Transverse colon (tissue), 4 donors: ENCODE results near the gene ORM2. TPM values are rescaled to one million over a fixed set of nuclear protein-coding genes. Genes with fewer than 3 reads are reported as not detected.

ENCODE experiments used
- DNase-seq: peaks from one replicate; pipeline ENCODE4 v3.0.0-alpha.2; 2019
- H3K27ac ChIP-seq, 4 donors: fragments of 200-600 bp; sonication (generic); 2 replicates each; pipeline ENCODE4 v1.5.1; 2016 to 2018; ENCODE audit warnings: inconsistent platforms in 4 of 4
- H3K27me3 ChIP-seq: fragments of 200-600 bp; sonication (generic); 2 replicates; pipeline ENCODE4 v1.5.1; 2017; ENCODE audit warnings: inconsistent platforms
- H3K36me3 ChIP-seq, 4 donors: fragments of 200-600 bp; sonication (generic); 2 replicates each; pipeline ENCODE4 v1.5.1; 2017 to 2019; ENCODE audit warnings: inconsistent platforms in 4 of 4
- H3K4me1 ChIP-seq, 4 donors: fragments of 200-600 bp; sonication (generic); 2 replicates each; pipeline ENCODE4 v1.5.1; 2017 to 2020; ENCODE audit warnings: inconsistent platforms in 4 of 4
- H3K4me3 ChIP-seq, 4 donors: fragments of 200-600 bp; sonication (generic); 1 replicate in 1 of 4; 2 replicates in 3 of 4; pipeline versions ENCODE4 v1.5.1 to v1.6.1; 2017 to 2019; ENCODE audit warnings: inconsistent platforms in 4 of 4
- H3K9me3 ChIP-seq, 2 donors: fragments of 200-600 bp; sonication (generic); 2 replicates each; pipeline ENCODE4 v1.5.1; 2017 to 2019; ENCODE audit warnings: inconsistent platforms in 2 of 2
- CTCF ChIP-seq, 5 experiments: fragments of 200-600 bp in 3 of 5; fragments of 450-650 bp in 2 of 5; sonication (generic) in 3 of 5; IDR thresholded peaks; 1 replicate in 2 of 5; 2 replicates in 3 of 5; pipeline ENCODE4 v1.5.1; 2016 to 2017; ENCODE audit warnings: antibody characterized with exemption in 5 of 5, inconsistent platforms in 3 of 5, mild to moderate bottlenecking in 2 of 5, moderate library complexity in 1 of 5
- EP300 ChIP-seq: sonication (generic); formaldehyde crosslinking; IDR thresholded peaks from one replicate; pipeline ENCODE4 v1.6.1; 2017; ENCODE audit warnings: antibody characterized with exemption, low read depth
- POLR2A ChIP-seq: fragments of 450-650 bp; IDR thresholded peaks from one replicate; pipeline ENCODE4 v1.6.1; 2016; ENCODE audit warnings: antibody characterized with exemption, mild to moderate bottlenecking, moderate library complexity
- POLR2AphosphoS5 ChIP-seq, 3 donors: sonication (generic); formaldehyde crosslinking; IDR thresholded peaks; one replicate each; pipeline ENCODE4 v1.6.1; 2016; ENCODE audit warnings: antibody characterized with exemption in 3 of 3
- WGBS, 2 donors: methylation state at CpG; one replicate each; pipeline ENCODE4 v1.1.5; 2018; ENCODE audit warnings: low coverage in 1 of 2; 5-methylcytosine and 5-hydroxymethylcytosine counted together
- in situ Hi-C, 4 donors: fragments of 200-750 bp; cut with MboI; loops; one replicate each; pipeline versions ENCODE4 v1.15.0 to v1.15.1; 2017; ENCODE audit warnings: low sequenced_read_pairs in 3 of 4, low pct_ligation_motif_present in 1 of 4, low pct_unique_long_range_greater_than_20kb in 1 of 4
- intact Hi-C: fragments of 100-400 bp; cut with DNase I; formaldehyde crosslinking; loops from one replicate; pipeline ENCODE4 v1.15.1; 2023; ENCODE audit warnings: low total_unique reads
- total RNA-seq, 4 donors: library from RNA; depleted of rRNA; stranded (reverse); fragments of >200 nt; gene quantifications; one replicate each; pipeline ENCODE4 v1.1.0, GENCODE V29; 2016

Gene ORM2
- total RNA-seq, 4 donors from 2014 or later = not detected

- no peak for TF ChIP-seq POLR2AphosphoS5 (IDR thresholded peaks at IDR 0.05)
- no peak for TF ChIP-seq POLR2A
- no peak for TF ChIP-seq CTCF (IDR thresholded peaks at IDR 0.05)
- TF ChIP-seq EP300 = no peak
- Histone ChIP-seq H3K27me3 (no peaks in the 10 kb centered on the region), H3K27ac (no peak overlapping the region), H3K4me1 (peaks cover 6 to 20% (median 8%) of the 10 kb centered on the region in 4 donors), H3K36me3 (peaks cover 0 to 76% (median 29%) of the 10 kb centered on the region in 4 donors), H3K4me3 (no peak overlapping the region), H3K9me3 (no peaks in the 10 kb centered on the region)
- in situ Hi-C loops = no loop called here
- intact Hi-C loops = loop anchor here (10.0 kb wide), 2 partner anchors 49 to 299 kb away; no protein-coding TSS in a partner anchor
- no peak for DNase-seq
- 91% methylated on average over 11 of the region's 11 CpGs; no CpG with 5 or more reads in 1 of the 2 donors for WGBS, 2 donors
Observed at GRCh38 chr9:114346146-114346545, 16.5 kb downstream of the ORM2 start.

GRCh38 chr9:114347675-114348074, 18.0 kb downstream of the ORM2 start:
- Histone ChIP-seq H3K9me3 (no peaks in the 10 kb centered on the region), H3K4me3 (no peak overlapping the region), H3K27ac (peak overlapping the region in 1 of 4 donors; percentile 74), H3K27me3 (no peaks in the 10 kb centered on the region), H3K36me3 (peaks cover 0 to 75% (median 32%) of the 10 kb centered on the region in 4 donors), H3K4me1 (peaks cover 6 to 20% (median 8%) of the 10 kb centered on the region in 4 donors)
- DNase-seq = no peak
- no peak for TF ChIP-seq EP300
- TF ChIP-seq POLR2AphosphoS5 (IDR thresholded peaks at IDR 0.05) = no peak
- TF ChIP-seq CTCF (IDR thresholded peaks at IDR 0.05) = no peak
- WGBS, 2 donors = 0 to 73% methylated on average over 1 to 15 of the region's 15 CpGs
- in situ Hi-C loops (no loop called here), intact Hi-C loops (loop anchor here (10.0 kb wide), 2 partner anchors 47 to 297 kb away; no protein-coding TSS in a partner anchor)

- 60 to 92% methylated on average over 1 to 12 of the region's 12 CpGs for WGBS, 2 donors
- Histone ChIP-seq H3K4me3 (no peak overlapping the region), H3K4me1 (peaks cover 6 to 20% (median 8%) of the 10 kb centered on the region in 4 donors), H3K9me3 (no peaks in the 10 kb centered on the region), H3K36me3 (peaks cover 0 to 73% (median 32%) of the 10 kb centered on the region in 4 donors), H3K27ac (peak overlapping the region; percentile 68 to 79 (median 71)), H3K27me3 (no peaks in the 10 kb centered on the region)
- in situ Hi-C loops (no loop called here), intact Hi-C loops (loop anchor here (10.0 kb wide), 2 partner anchors 46 to 296 kb away; no protein-coding TSS in a partner anchor)
- DNase-seq = no peak
- TF ChIP-seq POLR2A (no peak), CTCF (IDR thresholded peaks at IDR 0.05) (no peak), EP300 (no peak), POLR2AphosphoS5 (IDR thresholded peaks at IDR 0.05) (no peak)
Observed at GRCh38 chr9:114348261-114348905, 18.7 kb downstream of the ORM2 start.

- in situ Hi-C loops (no loop called here), intact Hi-C loops (loop anchor here (10.0 kb wide), 2 partner anchors 46 to 296 kb away; no protein-coding TSS in a partner anchor)
- Histone ChIP-seq H3K27me3 (no peaks in the 10 kb centered on the region), H3K4me3 (no peak overlapping the region), H3K36me3 (peaks cover 0 to 78% (median 32%) of the 10 kb centered on the region in 4 donors), H3K9me3 (no peaks in the 10 kb centered on the region), H3K4me1 (peaks cover 6 to 20% (median 8%) of the 10 kb centered on the region in 4 donors), H3K27ac (peak overlapping the region; percentile 68 to 79 (median 71))
- peak; percentile 70 for DNase-seq
- TF ChIP-seq POLR2AphosphoS5 (IDR thresholded peaks at IDR 0.05) (peak; percentile 33 to 50 (median 33)), CTCF (IDR thresholded peaks at IDR 0.05) (no peak)
- 20 to 44% methylated on average over 2 to 9 of the region's 9 CpGs for WGBS, 2 donors
Observed at GRCh38 chr9:114348906-114349482, 19.3 kb downstream of the ORM2 start.
